NCI-H748 treated with DMSO at 0.1 percent for 48 hours (cell line): ENCODE results near the gene ZNF444.

Experiments
- DNase-seq: peaks from one replicate; lab custom pipeline; 2025; lab: John Stamatoyannopoulos, UW

ZNF444 gene

DNA sequence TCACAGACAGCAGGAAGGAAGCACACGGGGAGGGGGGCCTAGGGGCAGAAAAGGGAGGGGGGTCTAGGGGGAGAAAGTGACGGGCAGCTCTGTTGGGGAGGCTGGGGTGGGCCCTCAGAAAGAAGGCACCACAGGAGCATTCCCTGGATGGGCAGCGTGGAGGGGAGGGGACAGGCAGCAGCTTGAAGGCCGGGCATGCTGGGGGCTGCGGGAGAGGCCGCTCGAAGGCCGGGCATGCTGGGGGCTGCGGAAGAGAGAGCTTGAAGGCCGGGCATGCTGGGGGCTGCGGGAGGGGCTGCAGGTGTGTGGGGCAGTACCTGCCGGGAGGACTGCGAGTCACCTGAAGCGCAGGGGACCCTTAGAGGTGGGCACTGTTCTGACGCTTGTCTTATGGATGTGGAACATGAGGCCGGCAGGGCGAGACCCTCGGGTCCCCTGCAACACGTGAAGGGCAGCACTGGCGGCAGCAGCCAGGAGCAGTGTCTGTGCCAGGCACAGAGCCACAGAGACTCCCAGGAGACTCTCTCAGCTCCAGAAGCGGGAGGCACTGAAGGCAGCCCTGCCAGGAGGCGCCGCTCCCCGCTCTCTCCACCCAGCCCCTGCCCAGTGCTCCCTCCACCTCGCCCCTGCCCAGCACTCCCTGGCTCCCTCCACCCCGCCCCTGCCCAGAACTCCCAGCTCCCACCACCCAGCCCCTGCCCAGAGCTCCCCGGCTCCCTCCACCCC is 33.3 kb upstream of the ZNF444 start:
- DNase-seq, result no peak

- DNase-seq, result no peak
These were observed 32.5 kb upstream of the ZNF444 start for GRCh38 chr19:56108447-56109195.

DNA sequence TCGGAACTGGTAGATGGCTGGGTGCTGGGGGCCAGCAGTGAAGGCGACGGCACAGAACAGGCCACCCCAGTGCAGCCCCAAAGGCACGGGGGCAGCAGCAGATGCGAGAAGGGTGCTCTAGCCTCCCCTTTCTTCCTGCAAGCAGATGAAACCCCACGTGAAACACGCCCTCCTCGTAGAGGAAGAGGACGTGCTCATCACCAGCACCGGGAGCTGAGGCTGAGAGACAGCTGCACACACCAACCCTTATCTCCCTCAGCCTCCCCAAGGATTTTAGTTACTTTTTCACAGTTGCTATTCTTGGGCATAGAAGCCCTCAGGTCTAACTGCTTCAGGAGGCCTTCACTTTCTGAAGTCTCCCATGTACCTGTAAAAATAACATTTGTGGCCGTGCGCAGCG is 31.9 kb upstream of the ZNF444 start:
- no peak for DNase-seq

GRCh38 chr19:56110515-56111448 is 30.3 kb upstream of the ZNF444 start:
- DNase-seq, result no peak

DNA sequence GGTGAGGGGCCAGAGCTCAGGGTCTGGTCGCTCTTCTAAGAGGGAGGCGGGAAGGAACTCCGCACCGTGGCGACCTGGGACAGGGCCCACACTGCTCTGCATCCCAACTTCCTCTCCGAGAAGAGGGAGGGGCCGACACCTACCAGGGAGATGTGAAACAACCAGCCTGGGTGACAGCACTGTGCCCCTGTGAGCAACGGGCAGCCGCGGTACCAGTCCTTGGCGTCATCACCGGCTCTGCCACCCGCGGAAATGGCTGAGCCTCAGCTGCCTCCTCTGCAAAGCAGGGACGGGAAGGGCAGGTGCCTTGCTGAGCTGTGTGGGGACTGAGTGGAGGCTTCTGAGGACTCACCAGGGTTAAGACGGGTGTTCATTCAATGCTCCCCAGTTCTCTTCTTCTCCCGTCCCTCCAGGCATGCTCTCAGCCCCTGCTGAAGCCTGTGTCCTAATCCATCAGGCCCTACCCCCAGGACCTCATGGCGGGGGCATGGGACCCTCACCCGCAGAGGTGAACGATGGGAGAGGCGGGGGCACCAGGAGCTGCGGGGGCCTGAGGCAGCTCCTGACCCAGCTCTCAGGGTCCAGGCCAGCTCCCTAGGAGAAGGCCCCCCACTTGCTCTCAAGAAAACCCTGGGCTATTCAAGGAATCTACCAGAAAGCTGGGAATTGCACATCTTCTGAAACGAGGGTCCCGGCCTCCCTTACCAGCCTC is 29.3 kb upstream of the ZNF444 start:
- DNase-seq, result no peak

- peak; percentile 20 for DNase-seq
These were observed 28.8 kb upstream of the ZNF444 start for GRCh38 chr19:56112313-56112709.

DNA sequence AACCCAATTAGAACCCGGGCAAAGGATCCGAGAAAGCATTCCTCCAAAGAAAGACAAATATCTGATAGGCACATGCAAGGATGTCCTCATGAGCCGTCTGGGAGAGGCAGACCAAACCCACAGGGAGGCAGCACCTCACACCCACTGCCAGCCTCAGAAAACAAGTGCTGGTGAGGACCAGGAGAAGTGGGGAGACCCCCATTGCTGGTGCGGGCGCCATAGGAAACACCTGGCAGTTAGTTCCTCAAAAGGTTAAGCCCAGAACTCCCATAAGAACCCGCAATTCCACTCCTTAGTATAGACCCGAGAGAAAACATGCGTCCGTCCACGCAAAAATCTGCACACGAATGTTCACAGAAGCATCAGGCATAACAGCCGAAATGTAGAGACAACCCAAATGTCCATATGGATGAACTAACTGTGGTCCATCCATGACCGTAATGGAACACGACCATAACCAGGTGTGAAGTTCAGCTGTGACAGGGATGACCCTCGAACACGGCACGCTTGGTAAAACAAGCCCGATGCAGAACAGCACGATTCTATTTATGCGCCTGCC is 27.9 kb upstream of the ZNF444 start:
- DNase-seq, result no peak

- DNase-seq, result no peak
These were observed 26.9 kb upstream of the ZNF444 start for GRCh38 chr19:56114051-56114777.

DNA sequence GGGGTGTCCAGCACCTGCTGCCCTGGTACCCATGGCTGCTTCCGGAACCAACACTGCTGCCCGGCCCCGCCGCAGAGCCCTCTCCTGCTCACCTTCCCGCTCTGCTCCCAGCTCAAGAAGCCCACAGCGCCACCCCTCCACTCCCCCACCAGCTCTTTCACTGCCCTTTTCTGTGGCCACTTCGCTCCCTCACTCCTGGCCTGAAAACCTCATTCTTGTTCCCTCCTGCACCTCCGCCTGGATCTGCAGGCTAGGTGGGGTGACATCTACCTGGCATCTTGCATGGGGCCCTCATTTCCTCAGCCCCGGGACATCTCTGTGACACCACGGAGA is 26.3 kb upstream of the ZNF444 start:
- no peak for DNase-seq

- DNase-seq, result no peak
These were observed 25.6 kb upstream of the ZNF444 start for GRCh38 chr19:56115490-56115889.

DNA sequence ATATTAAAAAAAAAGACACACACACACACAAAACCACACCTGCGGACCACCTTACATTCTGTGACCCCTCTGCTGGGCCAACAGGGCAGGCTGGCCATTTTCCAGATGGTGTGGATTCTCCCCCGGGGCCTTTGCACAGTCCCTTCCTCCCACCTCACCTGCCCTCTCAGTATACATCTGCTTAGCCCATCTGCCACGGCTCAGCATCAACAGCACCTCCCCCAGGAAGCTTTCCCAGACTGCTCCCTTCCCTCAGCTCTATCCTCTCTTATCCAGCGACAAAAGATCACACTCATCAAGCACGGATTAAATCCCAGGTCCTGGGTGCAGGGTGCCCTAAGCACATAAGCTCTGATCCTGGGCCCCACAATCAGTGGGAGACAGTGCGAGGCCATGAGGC is 24.5 kb upstream of the ZNF444 start:
- no peak for DNase-seq

DNA sequence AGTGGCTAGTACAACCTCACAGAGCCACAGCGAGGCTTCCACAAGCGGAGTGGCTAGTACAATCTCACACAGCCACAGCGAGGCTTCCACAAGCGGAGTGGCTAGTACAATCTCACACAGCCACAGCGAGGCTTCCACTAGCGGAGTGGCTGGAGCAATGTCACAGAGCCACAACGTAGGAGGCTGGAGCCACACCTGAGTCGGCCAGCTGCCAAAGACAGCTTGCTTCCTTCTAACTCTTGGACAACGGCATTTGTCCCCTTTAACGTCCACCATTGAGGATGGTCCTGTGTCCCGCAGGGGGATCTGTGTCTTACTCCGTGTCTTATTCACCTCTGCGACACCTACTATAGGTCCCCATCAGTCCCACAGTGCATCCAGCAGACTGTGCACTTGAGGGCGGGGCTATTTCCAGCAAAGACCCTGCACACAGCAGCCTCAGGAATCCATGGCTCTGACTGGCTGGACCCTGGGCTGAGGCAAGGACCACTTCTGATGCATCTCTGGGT is 23.7 kb upstream of the ZNF444 start:
- no peak for DNase-seq

DNA sequence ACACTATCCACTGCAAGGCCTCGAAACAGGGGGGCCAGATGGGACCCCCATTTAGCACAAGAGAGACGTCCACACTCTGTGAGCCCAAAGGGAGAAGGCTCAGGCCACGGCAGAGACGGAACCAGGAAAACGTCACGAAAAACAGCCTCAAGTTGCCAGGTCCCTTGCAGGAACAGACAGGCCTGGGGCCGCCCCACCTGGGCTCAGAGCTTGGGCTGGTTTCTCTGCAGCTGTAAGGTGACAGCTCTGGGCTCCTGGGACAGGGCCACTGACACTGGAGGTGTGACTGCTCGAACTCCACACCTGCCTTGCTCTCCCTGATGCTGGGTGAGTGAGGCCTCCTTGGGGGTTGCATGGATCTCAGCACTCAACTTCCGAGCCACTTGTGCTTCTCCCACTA is 23.2 kb upstream of the ZNF444 start:
- no peak for DNase-seq

DNA sequence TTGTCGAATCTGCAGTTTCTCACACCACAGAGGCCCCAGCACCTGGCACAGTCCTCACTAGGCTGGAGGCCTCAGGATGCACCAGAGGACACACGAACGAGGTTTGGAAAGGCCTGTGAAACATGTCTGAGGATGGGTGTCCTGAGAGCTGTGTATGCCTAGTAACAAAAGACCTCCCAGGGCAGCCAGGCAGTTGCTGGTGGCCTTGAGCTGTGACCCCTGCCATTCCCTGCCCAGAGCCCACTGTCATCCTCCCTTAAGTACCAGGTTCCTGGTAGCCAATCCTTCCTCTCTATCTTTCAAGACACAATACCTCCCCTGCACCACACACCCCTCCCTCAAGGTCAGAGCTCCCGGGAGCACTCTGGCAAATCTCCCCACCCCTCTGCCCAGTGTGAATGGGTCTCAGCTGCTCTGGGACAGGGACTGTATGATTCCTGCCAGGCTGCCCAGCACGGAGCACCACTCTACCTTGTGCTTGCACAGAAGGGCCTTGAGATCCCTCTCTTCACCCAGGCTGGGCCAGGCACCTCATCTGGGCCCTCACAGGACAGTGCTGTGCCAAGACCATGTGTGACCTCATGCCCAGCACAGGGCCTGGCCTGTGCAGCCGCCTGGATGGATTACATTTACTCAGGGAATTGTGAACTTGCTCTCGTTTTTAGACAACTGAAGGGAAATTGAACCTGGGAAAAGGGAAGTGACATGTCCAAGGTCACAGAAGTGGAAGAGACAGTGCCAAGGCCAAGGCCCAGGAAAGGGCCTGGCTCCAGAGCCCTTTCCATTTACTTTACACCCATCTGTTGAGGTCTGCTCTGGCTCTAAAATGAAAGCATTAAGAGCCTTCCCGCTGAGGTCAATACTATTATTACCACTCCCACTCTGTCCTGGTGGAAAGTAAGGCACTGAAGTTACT is 22.2 kb upstream of the ZNF444 start:
- DNase-seq, result no peak

DNA sequence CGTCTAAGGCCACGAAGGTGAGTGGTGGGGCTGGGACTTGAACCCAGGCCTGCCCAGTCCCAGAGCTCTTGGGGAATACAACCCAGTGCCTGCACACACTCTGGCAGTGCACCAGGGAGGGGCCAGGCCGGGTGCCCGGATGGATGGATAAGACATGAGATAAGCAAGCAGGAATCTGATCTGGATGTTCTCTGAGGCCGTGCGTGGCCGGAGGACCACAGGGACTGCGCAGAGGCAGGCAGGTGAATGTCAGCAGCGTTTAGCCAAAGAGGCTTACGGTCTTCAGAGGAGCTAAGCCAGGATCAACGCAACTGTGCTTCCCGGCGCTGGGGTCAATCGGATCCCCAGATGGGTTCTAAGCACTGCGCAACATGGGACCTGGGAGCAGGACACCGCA is 21.5 kb upstream of the ZNF444 start:
- no peak for DNase-seq

- DNase-seq, result no peak
These were observed 21.1 kb upstream of the ZNF444 start for GRCh38 chr19:56120002-56120370.

DNA sequence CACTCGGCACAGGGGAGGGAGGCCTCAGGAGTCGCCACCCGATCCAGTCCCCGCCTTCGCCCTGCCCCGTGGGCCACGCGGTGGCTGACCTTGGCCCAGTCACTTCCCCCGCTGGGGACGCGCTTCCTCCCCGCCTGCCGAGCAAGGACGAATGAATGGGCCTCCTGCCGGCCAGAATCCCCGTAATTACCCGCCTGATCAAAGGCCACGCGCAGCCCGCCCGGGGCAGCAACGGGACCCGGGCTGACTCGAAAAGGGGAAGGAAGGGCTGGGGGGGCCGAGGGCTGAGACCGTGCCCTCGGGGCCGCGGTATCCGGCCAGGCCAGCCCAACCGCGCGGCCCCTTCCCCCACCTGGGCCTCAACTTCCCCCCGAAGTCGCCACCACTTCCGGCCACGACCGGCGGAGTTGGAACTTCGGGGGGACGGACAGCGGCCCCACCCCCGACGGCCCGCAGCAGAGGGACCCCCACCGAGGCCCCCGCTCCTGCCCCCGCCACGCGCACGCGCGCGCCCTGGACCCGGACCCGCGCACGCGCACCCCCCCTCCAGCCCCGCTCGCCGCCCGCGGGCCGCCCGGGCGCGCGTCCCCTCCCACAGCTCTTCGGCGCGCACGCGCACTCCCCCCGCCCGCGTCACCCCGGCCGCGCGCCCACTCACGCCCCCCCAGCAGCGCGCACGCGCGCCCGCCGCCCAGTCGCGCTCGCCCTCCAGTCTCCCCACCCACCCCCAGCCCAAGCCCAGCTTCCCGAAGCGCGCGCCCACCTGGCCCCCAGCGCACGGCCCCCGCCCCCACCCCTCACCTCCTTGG is 20.5 kb upstream of the ZNF444 start:
- DNase-seq, result peak; percentile 53

DNA sequence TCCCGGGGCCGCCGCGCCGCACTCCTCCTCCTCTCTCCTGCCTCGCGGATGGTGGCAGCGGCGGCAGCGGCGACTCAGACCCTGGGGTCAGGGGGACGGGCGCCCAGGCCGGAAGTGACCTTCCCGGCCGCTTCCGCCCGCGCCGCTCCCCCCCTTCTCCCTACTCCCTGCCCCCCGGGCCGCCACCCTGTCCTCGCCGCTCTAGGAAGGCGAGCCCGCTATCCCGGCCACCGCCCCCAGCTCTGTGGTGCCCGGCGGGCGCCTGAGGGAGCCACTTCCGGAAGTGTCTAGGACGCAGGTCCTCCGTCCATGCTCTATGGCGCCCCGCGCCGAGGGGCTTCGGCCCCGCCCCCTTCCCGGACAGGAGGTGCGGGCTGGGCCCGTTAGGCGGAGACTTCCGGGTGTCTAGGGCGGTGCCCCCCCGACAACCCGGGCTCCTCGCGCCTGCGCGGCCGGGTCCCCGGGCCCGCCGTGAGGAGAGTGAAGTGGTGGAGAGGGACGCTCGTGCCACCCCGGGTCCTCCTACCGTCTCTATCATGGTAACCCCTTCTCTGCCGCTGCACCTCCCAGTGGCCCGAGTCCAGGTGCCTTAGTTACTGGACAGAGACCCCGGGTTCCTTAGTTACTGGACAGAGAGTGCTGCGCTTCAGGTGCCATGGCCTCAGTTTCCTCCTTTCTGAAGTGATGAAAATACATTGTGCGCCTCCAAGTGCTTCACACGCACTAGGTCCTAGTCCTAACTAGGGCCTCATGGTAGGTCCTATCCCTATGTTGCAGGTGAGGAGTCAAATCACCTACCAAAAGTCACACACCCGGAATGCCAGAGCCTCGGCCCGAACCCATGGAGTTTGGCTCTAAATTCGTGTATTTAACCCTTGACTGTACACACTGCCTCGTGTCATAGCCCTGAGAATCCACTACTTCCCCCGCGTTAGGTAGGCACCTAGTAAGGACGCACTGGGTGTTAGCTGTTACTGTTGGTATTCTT is 19.6 kb upstream of the ZNF444 start, which contains the start of gene ZNF787:
TSS of gene ZNF787 (minus strand) at position 116 of the 988 bp plus-strand sequence. CDS start 18,078 bp downstream, outside the sequence.
- DNase-seq, result peak; percentile 89
